Astrocyte of the spinal cord (primary cell): Measurements from ENCODE around the gene PPP1R3G.

Experiments used
- DNase-seq: peaks from one replicate; pipeline ENCODE4 v3.0.0; 2011; ENCODE audit warnings: low read depth, low spot score
- H3K4me3 ChIP-seq: 2 replicates; pipeline ENCODE4 v1.5.1; 2011; ENCODE audit warnings: low read depth, mild to moderate bottlenecking, low read length, moderate library complexity
- in situ Hi-C: cut with HindIII; loops from 2 replicates; pipeline ENCODE4 v1.10.0; 2017; ENCODE audit warnings: low sequenced_read_pairs
- TF ChIP-seq, protein P1 (sequence below): IDR thresholded peaks from 2 replicates; pipeline ENCODE4 v1.5.1; 2012; ENCODE audit warnings: low read depth, mild to moderate bottlenecking, low read length, inconsistent platforms

The PPP1R3G gene

DNA sequence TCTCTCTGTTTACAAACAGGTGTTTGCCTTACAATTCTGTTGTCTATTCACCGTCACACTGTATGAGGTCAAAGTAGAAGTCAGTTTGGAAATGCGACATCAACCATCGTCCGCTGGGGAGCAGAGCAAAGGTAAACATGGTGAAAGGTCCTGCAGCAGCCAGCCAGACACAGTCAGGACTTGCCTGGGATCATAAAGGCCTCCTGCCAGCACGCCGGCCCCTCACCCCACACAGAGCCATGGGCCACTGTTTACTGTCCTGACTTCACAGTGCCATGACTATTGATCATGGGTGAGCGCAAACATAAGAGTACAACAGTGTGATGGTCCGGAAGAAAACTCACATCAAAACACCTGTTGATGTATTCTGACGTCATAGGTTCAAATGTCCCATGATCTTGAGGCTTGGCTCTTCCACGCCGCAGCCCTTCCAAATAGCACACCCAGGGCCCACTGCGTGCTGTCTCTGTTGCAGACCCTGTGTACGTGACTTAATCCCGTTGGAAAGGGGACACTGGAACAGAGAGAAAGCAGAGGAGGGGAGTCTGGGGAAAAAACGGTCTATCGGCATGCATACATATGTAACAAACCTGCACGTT, 16.9 kb upstream of the PPP1R3G start:
- H3K4me3 ChIP-seq, result no peak overlapping the region
- no peak for DNase-seq
- TF ChIP-seq, protein P1, sequence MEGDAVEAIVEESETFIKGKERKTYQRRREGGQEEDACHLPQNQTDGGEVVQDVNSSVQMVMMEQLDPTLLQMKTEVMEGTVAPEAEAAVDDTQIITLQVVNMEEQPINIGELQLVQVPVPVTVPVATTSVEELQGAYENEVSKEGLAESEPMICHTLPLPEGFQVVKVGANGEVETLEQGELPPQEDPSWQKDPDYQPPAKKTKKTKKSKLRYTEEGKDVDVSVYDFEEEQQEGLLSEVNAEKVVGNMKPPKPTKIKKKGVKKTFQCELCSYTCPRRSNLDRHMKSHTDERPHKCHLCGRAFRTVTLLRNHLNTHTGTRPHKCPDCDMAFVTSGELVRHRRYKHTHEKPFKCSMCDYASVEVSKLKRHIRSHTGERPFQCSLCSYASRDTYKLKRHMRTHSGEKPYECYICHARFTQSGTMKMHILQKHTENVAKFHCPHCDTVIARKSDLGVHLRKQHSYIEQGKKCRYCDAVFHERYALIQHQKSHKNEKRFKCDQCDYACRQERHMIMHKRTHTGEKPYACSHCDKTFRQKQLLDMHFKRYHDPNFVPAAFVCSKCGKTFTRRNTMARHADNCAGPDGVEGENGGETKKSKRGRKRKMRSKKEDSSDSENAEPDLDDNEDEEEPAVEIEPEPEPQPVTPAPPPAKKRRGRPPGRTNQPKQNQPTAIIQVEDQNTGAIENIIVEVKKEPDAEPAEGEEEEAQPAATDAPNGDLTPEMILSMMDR, result no peak
- in situ Hi-C loops, result no loop called here

DNA sequence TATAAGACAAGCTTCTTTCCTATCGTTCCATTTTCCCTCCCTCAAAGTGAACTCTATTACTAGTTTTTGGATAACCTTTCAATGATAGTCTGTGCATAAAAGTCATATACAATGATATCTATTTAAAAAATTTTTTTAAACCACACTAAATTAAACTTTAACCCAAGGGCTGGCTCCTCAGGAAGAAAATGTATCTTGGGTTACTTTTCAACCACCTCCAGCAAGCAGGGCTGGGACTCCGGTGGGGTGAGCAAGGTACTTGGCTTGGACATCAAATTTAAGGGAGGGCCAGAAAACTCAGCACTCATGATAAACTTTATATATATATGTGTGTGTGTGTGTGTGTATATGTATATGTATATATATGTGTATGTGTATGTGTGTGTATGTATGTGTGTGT, 13.9 kb upstream of the PPP1R3G start:
- DNase-seq, result no peak
- in situ Hi-C loops, result no loop called here
- TF ChIP-seq, protein P1, result no peak
- H3K4me3 ChIP-seq, result no peak overlapping the region

DNA sequence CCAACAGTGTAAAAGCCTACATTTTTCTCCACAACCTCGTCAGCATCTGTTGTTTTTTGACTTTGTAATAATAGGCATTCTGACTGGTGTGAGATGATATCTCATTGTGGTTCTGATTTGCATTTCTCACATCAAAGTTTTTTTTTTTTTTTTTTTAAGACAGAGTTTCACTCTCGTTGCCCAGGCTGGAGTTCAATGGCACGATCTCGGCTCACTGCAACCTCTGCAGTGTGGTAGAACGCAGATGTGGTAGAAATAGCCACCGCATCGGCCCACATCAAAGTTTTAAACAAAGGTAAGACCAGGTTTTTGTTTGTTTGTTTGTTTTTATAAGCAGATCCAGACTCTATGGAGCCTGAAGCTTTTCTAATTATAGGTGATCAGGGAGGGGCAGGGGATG, 12.7 kb upstream of the PPP1R3G start:
- no peak for DNase-seq
- H3K4me3 ChIP-seq, result no peak overlapping the region
- in situ Hi-C loops, result no loop called here
- TF ChIP-seq, protein P1, result no peak

DNA sequence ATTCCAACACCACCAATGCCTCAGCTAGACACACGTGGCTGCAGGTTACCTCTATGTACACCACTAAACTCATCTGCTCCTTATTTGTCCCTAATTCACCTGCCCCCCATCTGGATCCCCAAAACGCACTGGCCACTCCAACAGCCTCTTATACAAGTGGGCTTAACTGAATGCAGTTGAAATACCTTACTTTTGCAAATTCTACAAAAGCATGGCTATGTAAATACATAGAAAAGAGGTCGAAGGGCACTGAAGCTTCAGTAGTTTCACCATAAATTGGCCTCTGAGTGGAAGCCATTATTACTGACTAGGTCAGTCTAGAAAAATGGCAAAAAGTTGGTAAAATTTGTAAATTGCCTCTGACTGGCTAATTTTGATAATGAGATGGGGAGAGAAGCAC, 11.1 kb upstream of the PPP1R3G start:
- DNase-seq, result no peak
- in situ Hi-C loops, result no loop called here

GRCh38 chr6:5076931-5077330, 8.2 kb upstream of the PPP1R3G start:
- H3K4me3 ChIP-seq, result no peak overlapping the region
- in situ Hi-C loops, result no loop called here
- TF ChIP-seq, protein P1, result no peak

More for the DNA sequence above, 11.1 kb upstream of the PPP1R3G start:
- TF ChIP-seq, protein P1, result no peak
- H3K4me3 ChIP-seq, result no peak overlapping the region

DNA sequence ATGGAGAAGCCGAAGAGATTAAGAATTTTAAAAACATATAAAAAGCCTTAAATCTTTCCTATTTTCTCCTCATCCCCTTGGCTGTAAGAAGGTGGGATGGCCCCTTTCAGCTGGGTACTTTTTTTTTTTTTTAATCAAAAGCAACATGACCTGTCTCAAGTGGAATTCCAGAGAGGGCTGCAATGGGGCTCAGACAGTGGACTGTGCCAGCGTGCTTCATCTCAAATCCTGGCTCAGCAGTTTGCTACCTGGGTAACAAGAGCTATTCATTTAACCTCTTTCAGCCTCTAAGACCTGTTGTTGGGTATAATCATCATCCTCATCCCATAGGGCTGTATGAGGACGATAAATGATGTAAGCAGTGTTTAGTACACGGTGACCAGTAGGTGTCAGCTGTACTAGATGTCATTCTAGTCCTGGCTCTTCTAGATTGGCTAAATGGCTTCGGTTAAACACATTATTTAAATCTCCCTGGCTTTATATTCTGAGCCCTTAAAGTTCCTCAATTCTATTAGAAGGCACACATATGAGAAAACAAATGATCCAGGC, 6.9 kb upstream of the PPP1R3G start:
- no peak for DNase-seq

More at GRCh38 chr6:5076931-5077330, 8.2 kb upstream of the PPP1R3G start:
- no peak for DNase-seq

More for the DNA sequence above, 6.9 kb upstream of the PPP1R3G start:
- H3K4me3 ChIP-seq, result no peak overlapping the region
- in situ Hi-C loops, result no loop called here
- TF ChIP-seq, protein P1, result peak; percentile 5
